ENCODE results near the gene NDUFB8. TPM values are rescaled to one million over a fixed set of nuclear protein-coding genes. Genes with fewer than 3 reads are reported as not detected.

NDUFB8 gene
- total RNA-seq, 1 donor from 2014 or later, result 124 TPM

DNA sequence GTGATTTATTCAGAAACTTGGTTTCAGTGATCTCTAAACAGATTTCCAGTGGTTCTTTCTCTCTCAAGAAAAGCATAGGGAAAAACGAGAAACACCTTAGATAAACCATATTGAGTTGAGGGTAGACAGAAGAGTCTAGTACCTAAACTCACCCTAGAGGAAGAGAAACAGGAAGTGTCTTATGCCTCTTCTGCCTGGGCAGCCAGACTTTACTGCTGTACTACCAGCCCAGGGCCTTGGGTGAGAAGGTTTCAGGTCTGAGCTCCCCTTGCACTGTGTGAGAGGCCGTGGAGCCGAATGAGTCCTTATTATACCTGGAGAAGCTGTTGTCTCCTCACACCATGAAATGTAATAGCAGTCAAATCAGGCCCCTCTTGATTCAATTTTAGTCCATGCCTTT lies 24.3 kb upstream of the NDUFB8 start:
- Histone ChIP-seq H3K4me3 (no peak overlapping the region), H2AFZ (replicated peaks) (no peak overlapping the region), H4K20me1 (ENCODE audit: low read depth) (peaks cover 4% of the 10 kb centered on the region), H3K9ac (no peak overlapping the region), H3K27me3 (no peaks in the 10 kb centered on the region), H3K79me2 (ENCODE audit: low read depth) (no peaks in the 10 kb centered on the region), H3F3A (ENCODE audit: low read depth) (no peaks in the 10 kb centered on the region), H3K4me1 (no peaks in the 10 kb centered on the region), H3K36me3 (no peaks in the 10 kb centered on the region), H3K27ac (no peak overlapping the region), H3K9me3 (ENCODE audit: low read depth) (no peaks in the 10 kb centered on the region), H3K4me2 (no peak overlapping the region)
- no peaks in the 10 kb centered on the region for H3K27me3 Mint-ChIP-seq (ENCODE audit: insufficient read depth, low read depth)
- peaks cover 8% of the 10 kb centered on the region for H3K36me3 Mint-ChIP-seq
- no peak for TF ChIP-seq EZH2 (IDR thresholded peaks at IDR 0.05)
- TF ChIP-seq, protein P1, sequence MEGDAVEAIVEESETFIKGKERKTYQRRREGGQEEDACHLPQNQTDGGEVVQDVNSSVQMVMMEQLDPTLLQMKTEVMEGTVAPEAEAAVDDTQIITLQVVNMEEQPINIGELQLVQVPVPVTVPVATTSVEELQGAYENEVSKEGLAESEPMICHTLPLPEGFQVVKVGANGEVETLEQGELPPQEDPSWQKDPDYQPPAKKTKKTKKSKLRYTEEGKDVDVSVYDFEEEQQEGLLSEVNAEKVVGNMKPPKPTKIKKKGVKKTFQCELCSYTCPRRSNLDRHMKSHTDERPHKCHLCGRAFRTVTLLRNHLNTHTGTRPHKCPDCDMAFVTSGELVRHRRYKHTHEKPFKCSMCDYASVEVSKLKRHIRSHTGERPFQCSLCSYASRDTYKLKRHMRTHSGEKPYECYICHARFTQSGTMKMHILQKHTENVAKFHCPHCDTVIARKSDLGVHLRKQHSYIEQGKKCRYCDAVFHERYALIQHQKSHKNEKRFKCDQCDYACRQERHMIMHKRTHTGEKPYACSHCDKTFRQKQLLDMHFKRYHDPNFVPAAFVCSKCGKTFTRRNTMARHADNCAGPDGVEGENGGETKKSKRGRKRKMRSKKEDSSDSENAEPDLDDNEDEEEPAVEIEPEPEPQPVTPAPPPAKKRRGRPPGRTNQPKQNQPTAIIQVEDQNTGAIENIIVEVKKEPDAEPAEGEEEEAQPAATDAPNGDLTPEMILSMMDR (IDR thresholded peaks at IDR 0.05), result no peak
- no peak for TF ChIP-seq EZH2phosphoT487 (IDR thresholded peaks at IDR 0.05)
- no peak overlapping the region for H3K4me3 Mint-ChIP-seq
- no peak overlapping the region for H3K27ac Mint-ChIP-seq
- H3K4me1 Mint-ChIP-seq, result no peaks in the 10 kb centered on the region
- no peak for DNase-seq (ENCODE audit: low spot score)
- no peaks in the 10 kb centered on the region for H3K9me3 Mint-ChIP-seq

DNA sequence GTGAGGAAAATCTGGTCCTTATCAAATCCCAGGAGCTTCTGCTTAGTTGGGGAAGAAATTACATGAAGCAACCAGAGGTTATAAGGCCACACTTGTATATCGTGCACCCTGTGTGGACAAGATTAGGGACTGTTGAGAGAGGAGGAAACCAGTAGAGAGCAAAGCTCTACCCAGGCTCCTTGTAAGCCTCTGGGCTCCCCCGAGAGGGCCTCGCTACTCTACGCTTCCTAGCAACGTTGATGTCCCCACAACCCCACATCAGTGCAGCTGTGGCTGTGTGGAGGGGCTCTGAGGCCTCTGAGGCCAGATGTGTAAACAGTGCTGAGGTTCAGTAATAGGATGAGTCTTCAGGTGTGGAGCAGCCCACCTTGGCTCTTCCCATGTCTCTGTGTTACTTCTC lies 22.1 kb upstream of the NDUFB8 start:
- Mint-ChIP-seq H3K4me1 (no peaks in the 10 kb centered on the region), H3K4me3 (no peak overlapping the region), H3K27ac (no peak overlapping the region), H3K36me3 (peaks cover 17% of the 10 kb centered on the region), H3K27me3 (ENCODE audit: insufficient read depth, low read depth) (no peaks in the 10 kb centered on the region), H3K9me3 (no peaks in the 10 kb centered on the region)
- Histone ChIP-seq H3K27me3 (no peaks in the 10 kb centered on the region), H3K27ac (no peak overlapping the region), H3K79me2 (ENCODE audit: low read depth) (no peaks in the 10 kb centered on the region), H3K4me3 (no peak overlapping the region), H2AFZ (replicated peaks) (no peak overlapping the region), H3K9ac (no peak overlapping the region), H3F3A (ENCODE audit: low read depth) (no peaks in the 10 kb centered on the region), H3K4me1 (no peaks in the 10 kb centered on the region), H3K36me3 (no peaks in the 10 kb centered on the region), H3K4me2 (no peak overlapping the region), H3K9me3 (ENCODE audit: low read depth) (no peaks in the 10 kb centered on the region), H4K20me1 (ENCODE audit: low read depth) (peaks cover 7% of the 10 kb centered on the region)
- TF ChIP-seq, protein P1 (IDR thresholded peaks at IDR 0.05), result no peak
- TF ChIP-seq EZH2phosphoT487 (IDR thresholded peaks at IDR 0.05) (no peak), EZH2 (IDR thresholded peaks at IDR 0.05) (no peak)
- no peak for DNase-seq (ENCODE audit: low spot score)

DNA sequence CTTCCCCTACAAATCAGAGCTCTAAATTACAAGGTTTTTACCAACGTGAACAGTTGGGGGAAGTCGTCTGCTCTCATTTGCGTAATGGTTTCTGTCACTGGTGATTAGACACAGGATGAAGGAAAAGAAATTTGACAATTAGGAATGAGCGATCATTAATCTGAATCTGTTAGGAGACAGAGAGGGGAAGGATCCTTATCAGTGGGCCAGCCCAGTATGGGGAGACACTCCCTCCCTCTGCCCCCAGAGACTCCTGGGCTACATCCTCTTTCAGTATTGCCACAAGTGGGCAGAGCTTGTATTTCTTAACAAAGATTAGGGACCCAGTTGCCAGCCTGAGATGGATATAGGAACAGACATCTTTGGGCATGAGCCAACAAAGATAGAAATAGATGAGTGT lies 21.5 kb upstream of the NDUFB8 start:
- no peak overlapping the region for H3K27ac ChIP-seq
- H3K4me3 ChIP-seq, result no peak overlapping the region
- no peak overlapping the region for H3K9ac ChIP-seq
- no peaks in the 10 kb centered on the region for H3K79me2 ChIP-seq (ENCODE audit: low read depth)
- no peaks in the 10 kb centered on the region for H3K36me3 ChIP-seq
- Mint-ChIP-seq H3K4me1 (no peaks in the 10 kb centered on the region), H3K9me3 (no peaks in the 10 kb centered on the region), H3K36me3 (peaks cover 19% of the 10 kb centered on the region), H3K27ac (no peak overlapping the region), H3K27me3 (ENCODE audit: insufficient read depth, low read depth) (no peaks in the 10 kb centered on the region), H3K4me3 (no peak overlapping the region)
- TF ChIP-seq, protein P1 (IDR thresholded peaks at IDR 0.05), result no peak
- TF ChIP-seq EZH2 (IDR thresholded peaks at IDR 0.05), result no peak
- no peak for TF ChIP-seq EZH2phosphoT487 (IDR thresholded peaks at IDR 0.05)
- no peak overlapping the region for H2AFZ ChIP-seq (replicated peaks)
- peaks cover 7% of the 10 kb centered on the region for H4K20me1 ChIP-seq (ENCODE audit: low read depth)
- no peak for DNase-seq (ENCODE audit: low spot score)
- H3K9me3 ChIP-seq (ENCODE audit: low read depth), result no peaks in the 10 kb centered on the region
- no peak overlapping the region for H3K4me2 ChIP-seq
- H3K4me1 ChIP-seq, result no peaks in the 10 kb centered on the region
- no peaks in the 10 kb centered on the region for H3K27me3 ChIP-seq
- no peaks in the 10 kb centered on the region for H3F3A ChIP-seq (ENCODE audit: low read depth)
